Neuronal stem cell (in vitro differentiated cells): Measurements from ENCODE around the gene NDUFS7.

Experiments used
- DNase-seq: peaks from one replicate; pipeline ENCODE4 v3.0.0-alpha.2; 2013; ENCODE audit warnings: low spot score
- H2AFZ ChIP-seq: one replicate; pipeline ENCODE4 v1.6.1; 2013; ENCODE audit warnings: mild to moderate bottlenecking, low read length, inconsistent platforms
- H2AK5ac ChIP-seq: 2 replicates; pipeline ENCODE4 v1.6.1; 2013; ENCODE audit warnings: low read depth, mild to moderate bottlenecking, inconsistent platforms, low read length, moderate library complexity, mixed read lengths
- H2BK120ac ChIP-seq: 2 replicates; pipeline ENCODE4 v1.6.1; 2013; ENCODE audit warnings: low read depth, mild to moderate bottlenecking, inconsistent platforms, low read length, moderate library complexity, mixed read lengths
- H2BK12ac ChIP-seq: one replicate; pipeline ENCODE4 v1.6.1; 2013; ENCODE audit warnings: low read length, inconsistent platforms
- H2BK15ac ChIP-seq: 2 replicates; pipeline ENCODE4 v1.6.1; 2013; ENCODE audit warnings: mild to moderate bottlenecking, low read length, inconsistent platforms, mixed read lengths
- H2BK5ac ChIP-seq: one replicate; pipeline ENCODE4 v1.6.1; 2013; ENCODE audit warnings: inconsistent platforms, mild to moderate bottlenecking, low read length, moderate library complexity
- H3K14ac ChIP-seq: one replicate; pipeline ENCODE4 v1.6.1; 2013; ENCODE audit warnings: low read length, inconsistent platforms
- H3K18ac ChIP-seq: 2 replicates; pipeline ENCODE4 v1.6.1; 2013; ENCODE audit warnings: low read length, inconsistent platforms
- H3K23ac ChIP-seq: 2 replicates; pipeline ENCODE4 v1.6.1; 2013; ENCODE audit warnings: low read depth, mild to moderate bottlenecking, mixed read lengths, low read length, inconsistent platforms; ENCODE audit not compliant: poor library complexity
- H3K27ac ChIP-seq: replicated peaks from 3 replicates; pipeline ENCODE4 v1.5.1; 2013; ENCODE audit warnings: low read length, inconsistent platforms
- H3K27me3 ChIP-seq, 3 experiments: 2 replicates each; pipeline ENCODE4 v1.6.1; 2013; ENCODE audit warnings: low read length in 3 of 3, mild to moderate bottlenecking in 2 of 3, inconsistent platforms in 1 of 3, low read depth in 1 of 3, mixed read lengths in 1 of 3, moderate library complexity in 1 of 3; ENCODE audit not compliant: control insufficient read depth in 3 of 3, insufficient read depth in 3 of 3
- H3K36me3 ChIP-seq, 2 donors: replicated peaks in 1 of 2; 2 replicates each; pipeline ENCODE4 v1.6.1; 2013; ENCODE audit warnings: low read length in 2 of 2; ENCODE audit not compliant: control insufficient read depth in 2 of 2, insufficient read depth in 2 of 2
- H3K4ac ChIP-seq: 2 replicates; pipeline ENCODE4 v1.6.1; 2013; ENCODE audit warnings: inconsistent platforms, mild to moderate bottlenecking, low read length, moderate library complexity
- H3K4me1 ChIP-seq, 2 donors: 1 replicate in 1 of 2; 2 replicates in 1 of 2; pipeline ENCODE4 v1.6.1; 2013; ENCODE audit warnings: low read length in 2 of 2, low read depth in 1 of 2; ENCODE audit not compliant: control insufficient read depth in 2 of 2, insufficient read depth in 1 of 2
- H3K4me2 ChIP-seq: one replicate; pipeline ENCODE4 v1.6.1; 2013; ENCODE audit warnings: mild to moderate bottlenecking, low read length, inconsistent platforms; ENCODE audit not compliant: insufficient read depth, poor library complexity, severe bottlenecking
- H3K4me3 ChIP-seq, 2 donors: 2 replicates each; pipeline ENCODE4 v1.5.1; 2013; ENCODE audit warnings: low read length in 2 of 2, mild to moderate bottlenecking in 2 of 2, inconsistent platforms in 1 of 2, moderate library complexity in 1 of 2
- H3K79me1 ChIP-seq: one replicate; pipeline ENCODE4 v1.6.1; 2013; ENCODE audit warnings: low read depth, mild to moderate bottlenecking, inconsistent platforms, low read length, moderate library complexity
- H3K9ac ChIP-seq: one replicate; pipeline ENCODE4 v1.6.1; 2013; ENCODE audit warnings: mild to moderate bottlenecking, low read depth, low read length, inconsistent platforms; ENCODE audit not compliant: poor library complexity
- H3K9me3 ChIP-seq, 2 donors: replicated peaks in 1 of 2; 2 replicates each; pipeline versions ENCODE3 to v1.6.1; 2013; ENCODE audit warnings: low read length in 2 of 2, mild to moderate bottlenecking in 2 of 2, inconsistent platforms in 1 of 2, low read depth in 1 of 2, mixed read lengths in 1 of 2, moderate library complexity in 1 of 2; ENCODE audit not compliant: control insufficient read depth in 2 of 2, insufficient read depth in 1 of 2
- H4K8ac ChIP-seq: one replicate; pipeline ENCODE4 v1.6.1; 2013; ENCODE audit warnings: low read depth, mild to moderate bottlenecking, inconsistent platforms, low read length, moderate library complexity
- H4K91ac ChIP-seq: one replicate; pipeline ENCODE4 v1.6.1; 2013; ENCODE audit warnings: low read length, low read depth, mild to moderate bottlenecking, inconsistent platforms; ENCODE audit not compliant: poor library complexity
- whole genome bisulfite sequencing, 2 donors: extraction: QIAGEN DNeasy Blood & Tissue Kit; methylation state at CpG; one replicate each; pipeline ENCODE4 v1.1.7; 2013; ENCODE audit warnings: missing lambda C conversion rate in 2 of 2, mixed read lengths in 1 of 2; ENCODE audit not compliant: insufficient read length in 2 of 2, insufficient replicate concordance in 1 of 2; ENCODE audit errors: extremely low coverage in 2 of 2; 5-methylcytosine and 5-hydroxymethylcytosine counted together

Gene NDUFS7

DNA sequence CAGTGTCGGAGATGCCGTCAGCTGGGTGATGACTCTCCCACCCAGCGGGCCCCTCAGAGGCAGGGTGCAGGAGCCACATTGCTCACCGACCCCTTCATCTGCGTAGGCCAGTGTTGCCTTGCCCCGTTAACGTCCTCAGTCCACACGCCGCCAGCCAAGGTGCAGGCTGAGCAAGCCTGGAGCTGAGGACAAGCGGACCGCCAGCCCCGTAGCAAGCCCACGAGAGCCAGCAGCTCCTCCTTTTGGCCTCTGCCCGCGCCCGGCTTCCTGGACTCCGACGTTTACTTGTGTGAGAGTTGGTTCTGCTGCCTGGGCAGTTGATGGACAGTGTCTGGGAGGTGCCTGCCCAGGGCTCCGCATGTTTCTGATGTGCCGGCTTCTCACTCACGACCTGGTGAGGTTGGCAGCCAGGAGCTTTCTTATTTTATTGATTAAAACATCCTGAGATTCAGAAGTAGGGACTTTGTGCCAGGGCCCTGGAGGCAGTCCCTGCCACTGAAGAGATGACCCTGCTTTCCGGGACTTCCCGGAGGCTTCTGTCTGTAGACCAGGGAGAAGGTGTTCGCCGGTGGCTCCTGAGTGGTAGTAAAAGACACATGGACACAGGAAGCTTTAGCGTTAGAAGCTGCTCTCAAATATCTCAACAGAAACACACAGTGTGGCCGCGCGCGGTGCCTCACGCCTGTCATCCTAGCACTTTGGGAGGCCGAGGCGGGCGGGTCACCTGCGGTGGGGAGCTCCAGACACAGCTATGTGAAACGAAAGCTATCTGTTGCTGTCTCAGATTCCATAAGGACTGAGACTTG is 29.5 kb downstream of the NDUFS7 start:
- no peak for DNase-seq
- no peak overlapping the region for H2BK15ac ChIP-seq
- no peak overlapping the region for H2AFZ ChIP-seq
- no peak overlapping the region for H2BK5ac ChIP-seq
- H4K91ac ChIP-seq = no peak overlapping the region
- no peak overlapping the region for H2BK120ac ChIP-seq
- peaks cover 27 to 33% of the 10 kb centered on the region in 2 donors for H3K4me1 ChIP-seq
- no peaks in the 10 kb centered on the region for H3K27me3 ChIP-seq
- no CpG with 5 or more reads among the region's 36 CpGs for WGBS, 2 donors
- H3K27ac ChIP-seq = no peak overlapping the region
- no peak overlapping the region for H4K8ac ChIP-seq
- H3K14ac ChIP-seq = no peak overlapping the region
- no peaks in the 10 kb centered on the region for H3K9me3 ChIP-seq
- H3K4me2 ChIP-seq = no peak overlapping the region
- H3K9ac ChIP-seq = no peak overlapping the region
- H2AK5ac ChIP-seq = no peak overlapping the region
- H3K4ac ChIP-seq = no peak overlapping the region
- H2BK12ac ChIP-seq = no peak overlapping the region
- peaks cover 56% of the 10 kb centered on the region for H3K79me1 ChIP-seq
- H3K23ac ChIP-seq = peak overlapping the region; percentile 48
- H3K18ac ChIP-seq = no peak overlapping the region
- no peak overlapping the region for H3K4me3 ChIP-seq
- peaks cover 25 to 73% of the 10 kb centered on the region in 2 donors for H3K36me3 ChIP-seq

DNA sequence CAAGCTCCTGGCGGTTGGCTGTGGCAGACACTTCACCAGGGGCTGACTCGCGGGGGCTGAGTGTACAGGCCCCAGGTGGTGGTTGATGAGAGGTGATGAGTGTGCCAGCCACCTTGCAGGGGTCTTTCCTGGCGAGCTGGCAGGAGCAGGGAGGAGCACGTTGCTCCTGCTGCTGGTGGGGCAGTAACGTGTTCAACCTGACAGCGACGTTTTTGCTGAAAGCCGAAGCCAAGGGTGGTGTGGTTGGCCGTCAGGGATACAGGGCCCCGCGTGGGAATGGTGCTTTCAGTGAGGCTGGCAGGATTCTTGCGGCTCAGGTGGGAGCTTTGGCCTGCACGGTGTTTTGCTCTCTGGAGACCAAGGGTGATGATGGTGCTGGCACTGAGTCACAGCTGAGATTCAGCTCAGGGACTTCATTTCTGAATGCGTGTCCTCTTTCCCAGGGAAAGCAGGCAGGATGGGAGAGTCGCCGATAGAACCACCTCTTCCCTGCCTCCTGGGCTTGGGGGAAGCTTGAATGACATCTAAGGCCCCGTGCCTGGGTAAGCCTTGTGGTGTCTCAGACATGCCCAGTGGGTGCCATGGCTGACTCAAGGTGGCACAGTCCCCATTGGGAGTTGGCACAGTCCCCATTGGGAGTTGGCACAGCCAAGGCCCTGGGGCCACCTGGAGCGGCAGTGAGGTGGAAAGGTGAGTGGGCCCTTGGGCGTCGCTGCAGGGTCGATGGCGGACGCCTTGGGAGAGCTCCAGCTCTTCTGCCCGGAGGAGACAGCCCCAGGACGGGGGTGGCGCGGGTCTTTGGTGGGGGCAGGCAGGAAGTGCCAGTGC is 32.5 kb downstream of the NDUFS7 start:
- Histone ChIP-seq H3K23ac (peak overlapping the region; percentile 25), H2BK120ac (no peak overlapping the region), H3K79me1 (peaks cover 43% of the 10 kb centered on the region), H3K14ac (no peak overlapping the region), H3K4ac (no peak overlapping the region), H4K8ac (peak overlapping the region; percentile 26), H4K91ac (no peak overlapping the region), H3K4me1 (peaks cover 18 to 19% of the 10 kb centered on the region in 2 donors), H3K9me3 (no peaks in the 10 kb centered on the region), H3K27me3 (no peaks in the 10 kb centered on the region), H3K27ac (no peak overlapping the region), H3K4me3 (peak overlapping the region in 1 of 2 donors; percentile 43), H2BK12ac (peak overlapping the region; percentile 85), H2BK5ac (no peak overlapping the region), H3K4me2 (peak overlapping the region; percentile 37), H2BK15ac (peak overlapping the region; percentile 5), H2AFZ (no peak overlapping the region), H2AK5ac (peak overlapping the region; percentile 59), H3K36me3 (peaks cover 34 to 77% of the 10 kb centered on the region in 2 donors), H3K9ac (peak overlapping the region; percentile 83), H3K18ac (peak overlapping the region; percentile 24)
- no peak for DNase-seq
- WGBS, 2 donors = no CpG with 5 or more reads among the region's 28 CpGs

DNA sequence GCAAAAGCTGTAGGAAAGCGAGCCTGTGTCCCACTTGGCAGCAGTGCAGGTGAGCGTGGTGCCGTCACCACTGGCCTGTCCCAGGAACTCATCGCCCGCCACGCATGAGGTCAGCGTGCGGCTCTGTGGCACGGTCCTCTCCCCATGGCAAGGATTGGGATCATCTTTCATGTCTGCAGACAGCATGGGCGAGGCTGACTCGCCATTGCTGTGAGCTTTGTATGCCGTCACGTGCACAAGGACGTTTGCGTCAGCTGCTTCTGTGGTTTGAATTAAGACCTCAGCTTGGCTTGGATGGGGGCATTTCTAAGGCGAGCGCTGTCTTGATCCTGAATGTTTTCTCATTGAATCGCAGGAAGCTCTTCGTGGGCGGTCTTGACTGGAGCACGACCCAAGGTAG is 33.4 kb downstream of the NDUFS7 start:
- no peak overlapping the region for H3K18ac ChIP-seq
- peaks cover 37% of the 10 kb centered on the region for H3K79me1 ChIP-seq
- no peak overlapping the region for H2AK5ac ChIP-seq
- H4K8ac ChIP-seq = no peak overlapping the region
- H2BK5ac ChIP-seq = no peak overlapping the region
- no peak overlapping the region for H2BK15ac ChIP-seq
- no peak overlapping the region for H3K4me2 ChIP-seq
- WGBS, 2 donors = no CpG with 5 or more reads among the region's 21 CpGs
- H4K91ac ChIP-seq = no peak overlapping the region
- H2AFZ ChIP-seq = no peak overlapping the region
- no peak overlapping the region for H3K4ac ChIP-seq
- no peak for DNase-seq
- no peak overlapping the region for H2BK12ac ChIP-seq
- H3K9me3 ChIP-seq = no peaks in the 10 kb centered on the region
- H3K4me1 ChIP-seq = peaks cover 17% of the 10 kb centered on the region in 2 donors
- H3K23ac ChIP-seq = no peak overlapping the region
- no peak overlapping the region for H3K4me3 ChIP-seq
- H2BK120ac ChIP-seq = no peak overlapping the region
- H3K9ac ChIP-seq = no peak overlapping the region
- no peaks in the 10 kb centered on the region for H3K27me3 ChIP-seq
- no peak overlapping the region for H3K14ac ChIP-seq
- H3K27ac ChIP-seq = no peak overlapping the region
- H3K36me3 ChIP-seq = peaks cover 36 to 78% of the 10 kb centered on the region in 2 donors
